ENCODE results near the gene FLCN.
"Not testable (repeated sequence)": the region's sequence is repeated elsewhere in the genome, so short reads cannot be mapped to it uniquely, and the experiment has no call there.

FLCN gene

GRCh38 chr17:17186051-17186450 is 50.9 kb downstream of the FLCN start:
- DNase-seq (ENCODE audit: low read depth) = no peak

GRCh38 chr17:17184985-17185757 is 51.8 kb downstream of the FLCN start:
- not testable (repeated sequence) for DNase-seq (ENCODE audit: low read depth)

- no peak for DNase-seq (ENCODE audit: low read depth)
Observed at GRCh38 chr17:17183744-17184143, 53.2 kb downstream of the FLCN start.

GRCh38 chr17:17182598-17183136 is 54.3 kb downstream of the FLCN start:
- DNase-seq (ENCODE audit: low read depth) = no peak

- no peak for DNase-seq (ENCODE audit: low read depth)
Observed at GRCh38 chr17:17181666-17182597, 55.0 kb downstream of the FLCN start.

GRCh38 chr17:17180741-17181525 is 56.0 kb downstream of the FLCN start:
- DNase-seq (ENCODE audit: low read depth) = no peak

GRCh38 chr17:17180141-17180603 is 56.8 kb downstream of the FLCN start:
- DNase-seq (ENCODE audit: low read depth) = no peak

GRCh38 chr17:17179371-17179827 is 57.6 kb downstream of the FLCN start:
- peak; percentile 53 for DNase-seq (ENCODE audit: low read depth)

- no peak for DNase-seq (ENCODE audit: low read depth)
Observed at GRCh38 chr17:17177176-17177575, 59.8 kb downstream of the FLCN start.

GRCh38 chr17:17176341-17176740 is 60.6 kb downstream of the FLCN start:
- no peak for DNase-seq (ENCODE audit: low read depth)

GRCh38 chr17:17175917-17176316 is 61.1 kb downstream of the FLCN start:
- no peak for DNase-seq (ENCODE audit: low read depth)

GRCh38 chr17:17175340-17175739 is 61.6 kb downstream of the FLCN start:
- DNase-seq (ENCODE audit: low read depth) = no peak

- DNase-seq (ENCODE audit: low read depth) = no peak
Observed at GRCh38 chr17:17173921-17174320, 63.0 kb downstream of the FLCN start.

- DNase-seq (ENCODE audit: low read depth) = no peak
Observed at GRCh38 chr17:17172990-17173389, 64.0 kb downstream of the FLCN start.

GRCh38 chr17:17172001-17172939 is 64.7 kb downstream of the FLCN start:
- DNase-seq (ENCODE audit: low read depth) = no peak

- no peak for DNase-seq (ENCODE audit: low read depth)
Observed at GRCh38 chr17:17171186-17171585, 65.8 kb downstream of the FLCN start.

- no peak for DNase-seq (ENCODE audit: low read depth)
Observed at GRCh38 chr17:17170346-17170985, 66.5 kb downstream of the FLCN start.

- no peak for DNase-seq (ENCODE audit: low read depth)
Observed at GRCh38 chr17:17169396-17169795, 67.6 kb downstream of the FLCN start.

GRCh38 chr17:17168401-17168800 is 68.6 kb downstream of the FLCN start:
- no peak for DNase-seq (ENCODE audit: low read depth)

GRCh38 chr17:17167986-17168385 is 69.0 kb downstream of the FLCN start:
- DNase-seq (ENCODE audit: low read depth) = no peak
